ENCODE data around the gene PDE11A. TPM values are rescaled to one million over a fixed set of nuclear protein-coding genes. Genes with fewer than 3 reads are reported as not detected.
A peak's percentile ranks its signal among the peaks of the same experiment; 100 is the strongest.

The PDE11A gene
- polyA plus RNA-seq, 1 donor: 1.5 TPM

DNA sequence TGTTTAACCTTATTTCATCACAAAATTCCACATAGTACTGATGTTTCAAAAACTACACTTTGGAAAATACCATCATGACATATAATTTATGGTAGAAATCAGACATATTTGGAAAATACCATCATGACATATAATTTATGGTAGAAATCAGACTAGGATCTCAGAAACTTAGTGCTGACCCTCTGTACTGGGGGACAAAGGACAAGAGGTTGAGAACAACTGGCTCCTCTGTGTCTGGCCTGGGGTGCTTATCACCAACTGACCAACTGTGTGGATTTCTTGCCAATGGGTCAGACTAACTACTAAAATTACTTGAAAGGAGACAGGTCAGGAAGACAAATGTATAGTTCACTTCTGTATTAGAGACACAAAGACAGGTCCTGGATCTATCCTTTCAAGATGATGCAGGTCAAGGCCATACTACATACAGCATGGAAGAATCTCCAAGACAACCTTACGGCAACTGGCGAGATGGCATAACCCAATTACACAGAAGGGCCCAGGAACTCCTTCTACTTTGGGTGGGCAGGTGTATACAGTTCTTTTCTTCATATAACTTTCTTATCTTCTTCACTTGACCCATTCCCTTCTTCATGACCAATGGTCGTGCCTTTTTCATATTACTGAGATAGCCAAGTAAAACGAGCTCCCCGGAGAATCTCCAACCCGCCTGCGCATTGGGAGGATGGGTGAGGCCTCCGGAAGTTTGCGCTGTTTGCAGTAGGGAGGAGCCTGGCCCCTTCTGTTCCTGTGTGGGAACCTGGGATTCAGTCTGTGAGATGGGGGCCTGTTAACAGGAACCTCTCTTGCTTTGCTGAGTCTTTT lies 389.5 kb downstream of the PDE11A start:
- Histone ChIP-seq H3K4me1 (ENCODE audit: control insufficient read depth, insufficient read depth, low read length) (peaks cover 2% of the 10 kb centered on the region), H3K9me3 (ENCODE audit: control insufficient read depth, low read depth, low read length) (no peaks in the 10 kb centered on the region), H3K36me3 (ENCODE audit: control insufficient read depth, insufficient read depth, low read length) (no peaks in the 10 kb centered on the region), H3K27me3 (ENCODE audit: control insufficient read depth, insufficient read depth, low read length) (no peaks in the 10 kb centered on the region), H3K4me3 (ENCODE audit: low read length) (no peak overlapping the region), H3K27ac (ENCODE audit: low read length) (no peak overlapping the region)
- WGBS (ENCODE audit: insufficient coverage, low lambda C conversion rate): no CpG with 5 or more reads among the region's 9 CpGs
- no peak for DNase-seq

DNA sequence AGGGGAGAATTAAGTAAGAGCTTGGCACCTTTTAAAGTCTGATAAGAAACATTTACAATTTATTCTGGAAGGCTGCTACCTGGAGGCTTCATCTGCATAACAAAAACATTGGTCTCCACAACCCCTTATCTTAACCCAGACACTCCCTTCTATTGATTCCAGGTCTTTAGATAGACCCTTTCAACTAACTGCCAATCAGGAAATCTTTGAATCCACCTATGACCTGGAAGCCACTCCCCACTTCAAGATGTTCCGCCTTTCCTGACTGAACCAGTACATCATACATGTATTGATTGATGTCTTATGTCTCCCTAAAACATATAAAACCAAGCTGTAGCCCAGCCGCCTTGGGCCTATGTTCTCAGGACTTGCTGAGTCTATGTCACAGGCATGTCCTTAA lies 390.6 kb downstream of the PDE11A start:
- Histone ChIP-seq H3K9me3 (ENCODE audit: control insufficient read depth, low read depth, low read length) (no peaks in the 10 kb centered on the region), H3K27ac (ENCODE audit: low read length) (no peak overlapping the region), H3K4me1 (ENCODE audit: control insufficient read depth, insufficient read depth, low read length) (peaks cover 2% of the 10 kb centered on the region), H3K27me3 (ENCODE audit: control insufficient read depth, insufficient read depth, low read length) (no peaks in the 10 kb centered on the region), H3K4me3 (ENCODE audit: low read length) (no peak overlapping the region), H3K36me3 (ENCODE audit: control insufficient read depth, insufficient read depth, low read length) (no peaks in the 10 kb centered on the region)
- no peak for DNase-seq
- no CpG with 5 or more reads among the region's 2 CpGs for WGBS (ENCODE audit: insufficient coverage, low lambda C conversion rate)

GRCh38 chr2:177680866-177681712 lies 391.5 kb downstream of the PDE11A start:
- no peak for DNase-seq
- H3K27ac ChIP-seq (ENCODE audit: low read length): no peak overlapping the region
- H3K4me3 ChIP-seq (ENCODE audit: low read length): no peak overlapping the region
- peaks cover 2% of the 10 kb centered on the region for H3K4me1 ChIP-seq (ENCODE audit: control insufficient read depth, insufficient read depth, low read length)
- WGBS (ENCODE audit: insufficient coverage, low lambda C conversion rate): 33% methylated on average over 1 of the region's 6 CpGs
- no peaks in the 10 kb centered on the region for H3K36me3 ChIP-seq (ENCODE audit: control insufficient read depth, insufficient read depth, low read length)
- H3K27me3 ChIP-seq (ENCODE audit: control insufficient read depth, insufficient read depth, low read length): no peaks in the 10 kb centered on the region
- H3K9me3 ChIP-seq (ENCODE audit: control insufficient read depth, low read depth, low read length): no peaks in the 10 kb centered on the region

DNA sequence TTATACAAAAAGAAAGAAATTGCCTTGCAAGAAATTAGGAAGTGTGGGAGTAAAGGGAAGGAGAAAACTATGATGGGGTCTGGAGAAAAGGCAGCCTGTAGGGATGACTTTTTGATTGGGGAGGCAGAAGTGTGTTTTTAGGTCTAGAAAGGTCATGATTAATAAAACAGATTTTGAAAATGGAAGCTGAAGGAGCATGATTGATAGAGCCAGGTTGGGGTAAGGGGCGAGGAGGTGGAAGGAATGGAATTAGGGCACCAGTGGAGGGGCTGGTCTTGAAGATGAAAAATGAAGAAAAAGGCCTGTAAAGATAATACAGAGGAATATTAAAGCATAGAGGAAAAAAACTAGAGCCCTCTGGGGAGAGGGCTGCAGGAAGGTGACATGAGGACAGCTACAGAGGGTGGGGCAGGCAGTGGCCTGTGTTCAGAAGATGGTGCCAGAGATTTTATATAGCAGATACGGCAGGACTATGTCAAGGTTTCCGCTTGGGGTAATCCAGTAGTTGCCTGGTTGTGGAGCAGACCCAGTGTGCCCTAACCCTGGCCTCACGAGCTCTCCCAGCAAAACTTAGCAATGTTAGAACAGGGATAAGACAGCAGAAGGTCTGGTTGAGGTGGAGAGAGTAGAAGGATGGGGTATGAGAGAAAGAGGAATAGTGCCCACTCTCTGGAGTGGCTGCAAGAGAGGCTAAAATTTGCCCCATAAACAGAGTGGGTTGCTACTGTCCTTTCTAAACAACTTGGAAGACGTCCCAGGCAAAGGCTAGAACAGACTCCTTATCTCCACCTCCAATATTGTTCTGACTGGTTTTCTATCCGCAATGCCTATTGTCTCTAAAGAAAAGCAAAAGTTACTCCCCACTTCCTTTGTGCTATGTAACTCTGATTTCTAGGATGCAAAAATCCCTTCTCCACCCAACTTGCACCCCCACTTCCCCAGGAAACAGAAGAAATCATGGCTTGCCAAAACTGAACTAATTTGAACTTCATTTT lies 392.7 kb downstream of the PDE11A start:
- WGBS (ENCODE audit: insufficient coverage, low lambda C conversion rate): 100% methylated on average over 1 of the region's 6 CpGs
- no peak for DNase-seq
- no peak overlapping the region for H3K27ac ChIP-seq (ENCODE audit: low read length)
- H3K9me3 ChIP-seq (ENCODE audit: control insufficient read depth, low read depth, low read length): no peaks in the 10 kb centered on the region
- H3K27me3 ChIP-seq (ENCODE audit: control insufficient read depth, insufficient read depth, low read length): no peaks in the 10 kb centered on the region
- H3K36me3 ChIP-seq (ENCODE audit: control insufficient read depth, insufficient read depth, low read length): no peaks in the 10 kb centered on the region
- H3K4me3 ChIP-seq (ENCODE audit: low read length): no peak overlapping the region
- peaks cover 2% of the 10 kb centered on the region for H3K4me1 ChIP-seq (ENCODE audit: control insufficient read depth, insufficient read depth, low read length)

- Histone ChIP-seq H3K27me3 (ENCODE audit: control insufficient read depth, insufficient read depth, low read length) (no peaks in the 10 kb centered on the region), H3K4me3 (ENCODE audit: low read length) (no peak overlapping the region), H3K36me3 (ENCODE audit: control insufficient read depth, insufficient read depth, low read length) (no peaks in the 10 kb centered on the region), H3K9me3 (ENCODE audit: control insufficient read depth, low read depth, low read length) (no peaks in the 10 kb centered on the region), H3K4me1 (ENCODE audit: control insufficient read depth, insufficient read depth, low read length) (peaks cover 2% of the 10 kb centered on the region), H3K27ac (ENCODE audit: low read length) (no peak overlapping the region)
- WGBS (ENCODE audit: insufficient coverage, low lambda C conversion rate): 13% methylated on average over 1 of the region's 2 CpGs
- peak in 1 of 2 donors; percentile 18 for DNase-seq
Measured at GRCh38 chr2:177678939-177679338, 393.6 kb downstream of the PDE11A start.

DNA sequence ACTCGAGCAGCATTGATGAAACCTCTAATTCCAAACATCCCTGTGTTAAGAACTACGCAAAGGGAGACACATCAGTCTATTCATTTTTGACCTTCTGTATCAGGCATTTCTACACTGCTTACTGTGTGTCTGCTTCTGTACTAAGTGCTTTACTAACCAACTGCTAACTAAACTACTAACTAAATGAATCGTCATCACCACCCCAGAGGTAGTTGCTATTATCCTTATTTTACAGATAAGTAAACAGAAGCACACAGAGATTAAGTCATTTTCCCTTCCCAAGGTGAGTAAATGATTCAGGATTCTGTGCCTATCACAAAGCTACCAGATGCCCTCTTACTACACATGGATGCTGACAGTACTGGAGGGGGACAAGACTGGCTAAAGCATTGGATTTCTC lies 395.9 kb downstream of the PDE11A start:
- no peaks in the 10 kb centered on the region for H3K36me3 ChIP-seq (ENCODE audit: control insufficient read depth, insufficient read depth, low read length)
- H3K4me3 ChIP-seq (ENCODE audit: low read length): no peak overlapping the region
- H3K27ac ChIP-seq (ENCODE audit: low read length): no peak overlapping the region
- DNase-seq: no peak
- peaks cover 2% of the 10 kb centered on the region for H3K4me1 ChIP-seq (ENCODE audit: control insufficient read depth, insufficient read depth, low read length)
- WGBS (ENCODE audit: insufficient coverage, low lambda C conversion rate): 100% methylated on average over 1 of the region's 3 CpGs
- no peaks in the 10 kb centered on the region for H3K27me3 ChIP-seq (ENCODE audit: control insufficient read depth, insufficient read depth, low read length)
- H3K9me3 ChIP-seq (ENCODE audit: control insufficient read depth, low read depth, low read length): no peaks in the 10 kb centered on the region

- no CpG with 5 or more reads among the region's 1 CpG for WGBS (ENCODE audit: insufficient coverage, low lambda C conversion rate)
- peaks cover 2% of the 10 kb centered on the region for H3K4me1 ChIP-seq (ENCODE audit: control insufficient read depth, insufficient read depth, low read length)
- H3K9me3 ChIP-seq (ENCODE audit: control insufficient read depth, low read depth, low read length): no peaks in the 10 kb centered on the region
- no peaks in the 10 kb centered on the region for H3K27me3 ChIP-seq (ENCODE audit: control insufficient read depth, insufficient read depth, low read length)
- H3K27ac ChIP-seq (ENCODE audit: low read length): no peak overlapping the region
- no peak for DNase-seq
- H3K4me3 ChIP-seq (ENCODE audit: low read length): no peak overlapping the region
- H3K36me3 ChIP-seq (ENCODE audit: control insufficient read depth, insufficient read depth, low read length): no peaks in the 10 kb centered on the region
Measured at GRCh38 chr2:177675825-177676224, 396.8 kb downstream of the PDE11A start.

GRCh38 chr2:177675350-177675821 lies 397.2 kb downstream of the PDE11A start:
- H3K27ac ChIP-seq (ENCODE audit: low read length): no peak overlapping the region
- H3K27me3 ChIP-seq (ENCODE audit: control insufficient read depth, insufficient read depth, low read length): no peaks in the 10 kb centered on the region
- H3K4me3 ChIP-seq (ENCODE audit: low read length): no peak overlapping the region
- no peaks in the 10 kb centered on the region for H3K9me3 ChIP-seq (ENCODE audit: control insufficient read depth, low read depth, low read length)
- WGBS (ENCODE audit: insufficient coverage, low lambda C conversion rate): no CpG with 5 or more reads among the region's 6 CpGs
- no peaks in the 10 kb centered on the region for H3K36me3 ChIP-seq (ENCODE audit: control insufficient read depth, insufficient read depth, low read length)
- no peak for DNase-seq
- peaks cover 2% of the 10 kb centered on the region for H3K4me1 ChIP-seq (ENCODE audit: control insufficient read depth, insufficient read depth, low read length)

GRCh38 chr2:177673602-177674595 lies 398.7 kb downstream of the PDE11A start:
- H3K9me3 ChIP-seq (ENCODE audit: control insufficient read depth, low read depth, low read length): no peaks in the 10 kb centered on the region
- DNase-seq: no peak
- H3K27me3 ChIP-seq (ENCODE audit: control insufficient read depth, insufficient read depth, low read length): no peaks in the 10 kb centered on the region
- no peak overlapping the region for H3K4me3 ChIP-seq (ENCODE audit: low read length)
- H3K4me1 ChIP-seq (ENCODE audit: control insufficient read depth, insufficient read depth, low read length): no peaks in the 10 kb centered on the region
- no peak overlapping the region for H3K27ac ChIP-seq (ENCODE audit: low read length)
- 93% methylated on average over 3 of the region's 9 CpGs for WGBS (ENCODE audit: insufficient coverage, low lambda C conversion rate)
- H3K36me3 ChIP-seq (ENCODE audit: control insufficient read depth, insufficient read depth, low read length): no peaks in the 10 kb centered on the region

Measured in large intestine (tissue), 3 donors.